ENCODE measurements around the gene COL25A1.

GRCh38 chr4:108838451-108838850 is 464.0 kb downstream of the COL25A1 start:
- TF ChIP-seq YY1 (IDR thresholded peaks at IDR 0.05; ENCODE audit: extremely low read depth, insufficient replicate concordance, low read depth, low read length) (no peak), JUND (IDR thresholded peaks at IDR 0.05) (no peak), EZH2 (IDR thresholded peaks at IDR 0.05) (no peak), CEBPB (IDR thresholded peaks at IDR 0.05; ENCODE audit: low read depth) (no peak), POLR2AphosphoS5 (IDR thresholded peaks at IDR 0.05; ENCODE audit: low read depth, low read length) (no peak)
